Activated naive CD8-positive, alpha-beta T cell treated with anti-CD3 and anti-CD28 coated beads, Interleukin-2, amount 10 ng/mL, durations not matched to agents 7 days and 5 days (primary cell): ENCODE measurements around the gene DPH3. TPM values are rescaled to one million over a fixed set of nuclear protein-coding genes. Genes with fewer than 3 reads are reported as not detected.

Experiments used
- ATAC-seq: fragments of 150-1000 bp; cut with Tn5 transposase; one replicate; pipeline ENCODE4 v1.10.0; 2021; ENCODE audit warnings: low read depth, moderate library complexity
- POLR2A ChIA-PET: fragments of 350-600 bp; sonication (Branson Sonifier 250); formaldehyde crosslinking; loops from one replicate; lab custom pipeline; 2021; ENCODE audit warnings: antibody characterized with exemption; lab: Charles Lee
- DNase-seq: peaks from one replicate; pipeline ENCODE4 v3.0.0; 2021
- H3K27ac Mint-ChIP-seq: one replicate; pipeline ENCODE4 v1.8.0; 2022; ENCODE audit warnings: mild to moderate bottlenecking, mixed read lengths
- H3K27me3 Mint-ChIP-seq: one replicate; pipeline ENCODE4 v1.8.0; 2022; ENCODE audit warnings: mild to moderate bottlenecking, moderate library complexity, mixed read lengths
- H3K36me3 Mint-ChIP-seq: one replicate; pipeline ENCODE4 v1.8.0; 2021; ENCODE audit warnings: mild to moderate bottlenecking, mixed read lengths
- H3K4me1 Mint-ChIP-seq: one replicate; pipeline ENCODE4 v1.8.0; 2021; ENCODE audit warnings: mixed read lengths
- H3K4me3 Mint-ChIP-seq: one replicate; pipeline ENCODE4 v1.8.0; 2022; ENCODE audit warnings: mild to moderate bottlenecking, moderate library complexity, mixed read lengths
- H3K9me3 Mint-ChIP-seq: one replicate; pipeline ENCODE4 v1.8.0; 2021; ENCODE audit warnings: mixed read lengths
- total RNA-seq, 2 experiments: library from RNA; stranded (reverse); gene quantifications; one replicate each; pipeline ENCODE4 v1.2.3, GENCODE V29; 2021

DPH3 gene
- total RNA-seq, 2 experiments from 2014 or later, result 12.1 to 14.9 TPM

DNA sequence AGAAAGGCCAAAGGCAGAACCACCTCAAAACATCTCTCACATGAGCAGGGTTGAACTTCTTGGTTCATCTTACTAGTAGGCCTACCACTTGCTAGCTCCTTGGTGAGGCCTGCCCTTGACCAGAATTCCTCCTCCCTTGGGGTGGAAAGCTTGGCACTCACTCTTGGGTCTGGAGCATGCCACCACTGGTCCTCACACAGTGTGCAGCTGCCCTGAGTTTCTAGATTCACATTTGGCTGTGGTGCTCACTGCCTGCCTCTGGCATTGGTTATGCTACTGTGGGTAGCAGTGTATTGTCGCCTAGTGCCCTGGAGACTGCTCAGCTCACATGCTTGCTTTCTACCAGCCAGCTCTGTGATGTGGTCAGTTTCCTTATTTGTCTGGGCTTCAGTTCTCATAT, 23.9 kb upstream of the DPH3 start:
- peaks cover 51% of the 10 kb centered on the region for H3K4me1 Mint-ChIP-seq
- H3K27me3 Mint-ChIP-seq, result no peaks in the 10 kb centered on the region
- peak overlapping the region; percentile 97 for H3K27ac Mint-ChIP-seq
- H3K36me3 Mint-ChIP-seq, result peaks cover 68% of the 10 kb centered on the region
- ATAC-seq (peak; percentile 32), DNase-seq (no peak)
- H3K4me3 Mint-ChIP-seq, result peak overlapping the region; percentile 97
- H3K9me3 Mint-ChIP-seq, result peaks cover 8% of the 10 kb centered on the region
- POLR2A ChIA-PET, result interaction anchor here (0.6 to 9.5 kb wide), 15 partner anchors 10 to 863 kb away, joined by 3 to 141 read pairs (median 5); partner anchors contain the start of genes DPH3, OXNAD1, PLCL2 and RFTN1

- H3K36me3 Mint-ChIP-seq, result peaks cover 69% of the 10 kb centered on the region
- H3K27ac Mint-ChIP-seq, result peak overlapping the region; percentile 97
- peaks cover 47% of the 10 kb centered on the region for H3K4me1 Mint-ChIP-seq
- POLR2A ChIA-PET, result interaction anchor here (0.6 to 2.8 kb wide), 14 partner anchors 8 to 1192 kb away, joined by 3 to 24 read pairs (median 6); partner anchors contain the start of genes DPH3, OXNAD1 and RFTN1
- no peaks in the 10 kb centered on the region for H3K9me3 Mint-ChIP-seq
- DNase-seq (no peak), ATAC-seq (no peak)
- no peaks in the 10 kb centered on the region for H3K27me3 Mint-ChIP-seq
- H3K4me3 Mint-ChIP-seq, result peak overlapping the region; percentile 97
Measured at GRCh38 chr3:16286751-16287543, 22.2 kb upstream of the DPH3 start.

- Mint-ChIP-seq H3K36me3 (peaks cover 65% of the 10 kb centered on the region), H3K4me1 (peaks cover 41% of the 10 kb centered on the region), H3K27me3 (no peaks in the 10 kb centered on the region), H3K4me3 (peak overlapping the region; percentile 97), H3K27ac (peak overlapping the region; percentile 97), H3K9me3 (no peaks in the 10 kb centered on the region)
- POLR2A ChIA-PET, result interaction anchor here (1.3 to 2.8 kb wide), 11 partner anchors 9 to 227 kb away, joined by 5 to 24 read pairs (median 8); partner anchors contain the start of genes DPH3, OXNAD1 and RFTN1
- ATAC-seq, result peak; percentile 80
- DNase-seq, result peak; percentile 56
Measured at GRCh38 chr3:16286161-16286560, 21.4 kb upstream of the DPH3 start.

- no peaks in the 10 kb centered on the region for H3K9me3 Mint-ChIP-seq
- ATAC-seq (no peak), DNase-seq (no peak)
- H3K4me3 Mint-ChIP-seq, result peak overlapping the region; percentile 97
- peaks cover 55% of the 10 kb centered on the region for H3K36me3 Mint-ChIP-seq
- H3K27me3 Mint-ChIP-seq, result no peaks in the 10 kb centered on the region
- H3K4me1 Mint-ChIP-seq, result peaks cover 27% of the 10 kb centered on the region
- peak overlapping the region; percentile 97 for H3K27ac Mint-ChIP-seq
- POLR2A ChIA-PET, result interaction anchor here (2.5 to 2.8 kb wide), 3 partner anchors 18 to 34 kb away, joined by 8 to 24 read pairs (median 20); partner anchors contain the start of genes DPH3 and OXNAD1
Measured at GRCh38 chr3:16284633-16285032, 19.9 kb upstream of the DPH3 start.

DNA sequence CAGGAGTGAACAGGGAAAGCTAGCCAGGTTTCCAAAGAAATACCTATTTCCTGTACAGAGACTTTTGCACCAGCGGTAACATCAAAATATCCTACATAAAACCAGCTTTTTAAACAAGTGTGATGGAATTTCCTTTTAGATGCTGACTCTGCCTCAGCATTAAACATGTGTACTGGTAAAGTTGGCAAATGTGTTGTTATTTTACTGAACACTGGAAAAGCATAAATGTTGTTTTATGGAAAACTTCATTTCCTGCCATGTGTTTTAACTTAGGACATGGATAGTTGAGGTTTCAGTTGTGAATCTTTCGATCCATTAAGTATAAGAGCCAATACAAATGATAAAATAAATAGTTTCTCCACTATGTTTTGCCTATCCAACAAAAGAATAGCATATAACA, 15.9 kb upstream of the DPH3 start:
- Mint-ChIP-seq H3K36me3 (peaks cover 23% of the 10 kb centered on the region), H3K4me3 (no peak overlapping the region), H3K9me3 (no peaks in the 10 kb centered on the region), H3K27ac (no peak overlapping the region), H3K4me1 (peaks cover 14% of the 10 kb centered on the region), H3K27me3 (no peaks in the 10 kb centered on the region)
- DNase-seq, result no peak
- ATAC-seq, result no peak
- POLR2A ChIA-PET, result no interaction called here

GRCh38 chr3:16279010-16279801, 14.5 kb upstream of the DPH3 start:
- no peak overlapping the region for H3K27ac Mint-ChIP-seq
- peaks cover 21% of the 10 kb centered on the region for H3K36me3 Mint-ChIP-seq
- ATAC-seq, result no peak
- no peaks in the 10 kb centered on the region for H3K9me3 Mint-ChIP-seq
- no peaks in the 10 kb centered on the region for H3K27me3 Mint-ChIP-seq
- no peak for DNase-seq
- peaks cover 7% of the 10 kb centered on the region for H3K4me1 Mint-ChIP-seq
- POLR2A ChIA-PET, result no interaction called here
- no peak overlapping the region for H3K4me3 Mint-ChIP-seq

GRCh38 chr3:16277471-16277870, 12.7 kb upstream of the DPH3 start:
- POLR2A ChIA-PET, result no interaction called here
- H3K36me3 Mint-ChIP-seq, result peaks cover 11% of the 10 kb centered on the region
- no peak overlapping the region for H3K27ac Mint-ChIP-seq
- H3K9me3 Mint-ChIP-seq, result no peaks in the 10 kb centered on the region
- DNase-seq, result no peak
- H3K4me3 Mint-ChIP-seq, result no peak overlapping the region
- H3K27me3 Mint-ChIP-seq, result no peaks in the 10 kb centered on the region
- peaks cover 3% of the 10 kb centered on the region for H3K4me1 Mint-ChIP-seq
- no peak for ATAC-seq

DNA sequence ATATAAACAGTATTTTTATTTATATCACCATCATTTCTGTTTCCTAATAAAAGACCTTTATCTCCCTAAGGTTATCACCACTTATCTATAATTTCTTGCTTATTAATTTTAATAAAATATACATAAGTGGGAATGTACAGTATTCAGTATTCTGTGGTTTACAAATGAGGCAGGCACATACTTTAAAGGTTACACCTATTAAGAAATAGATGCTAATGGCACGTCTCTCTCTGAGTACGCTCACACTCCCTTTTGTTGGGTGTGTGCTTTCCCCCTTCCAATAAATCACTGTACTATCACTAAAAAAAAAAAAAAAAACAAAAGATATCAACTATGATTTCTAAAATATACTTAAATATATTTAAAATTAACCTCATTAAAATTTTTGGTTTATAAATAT, 9.1 kb upstream of the DPH3 start:
- POLR2A ChIA-PET, result interaction anchor here (0.7 kb wide), 1 partner anchor 243 kb away, joined by 5 read pairs; no protein-coding TSS in a partner anchor
- H3K27ac Mint-ChIP-seq, result no peak overlapping the region
- ATAC-seq (no peak), DNase-seq (no peak)
- no peak overlapping the region for H3K4me3 Mint-ChIP-seq
- H3K4me1 Mint-ChIP-seq, result peaks cover 3% of the 10 kb centered on the region
- H3K27me3 Mint-ChIP-seq, result no peaks in the 10 kb centered on the region
- peaks cover 15% of the 10 kb centered on the region for H3K36me3 Mint-ChIP-seq
- no peaks in the 10 kb centered on the region for H3K9me3 Mint-ChIP-seq

DNA sequence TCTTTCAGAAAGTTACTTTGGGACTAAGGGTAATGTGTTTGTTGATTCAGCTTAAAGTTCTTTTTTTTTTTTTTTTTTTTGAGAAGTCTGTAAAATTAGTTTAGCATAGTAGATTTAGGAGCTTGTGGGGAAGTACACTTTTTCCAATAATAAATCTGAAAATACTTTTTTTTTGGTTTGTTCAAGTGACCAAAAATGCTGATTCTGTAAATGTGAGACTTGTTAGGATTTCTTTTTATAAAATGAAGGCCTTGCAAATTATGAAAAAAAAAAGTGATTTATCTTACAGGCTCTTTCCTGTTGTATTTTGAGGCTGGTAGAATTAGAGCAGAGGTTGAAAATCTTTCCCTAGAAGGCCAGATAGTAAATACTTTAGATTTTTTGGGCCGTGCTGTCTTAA, 7.8 kb upstream of the DPH3 start:
- Mint-ChIP-seq H3K4me1 (peaks cover 11% of the 10 kb centered on the region), H3K27ac (no peak overlapping the region), H3K27me3 (no peaks in the 10 kb centered on the region), H3K9me3 (no peaks in the 10 kb centered on the region), H3K4me3 (no peak overlapping the region), H3K36me3 (peaks cover 15% of the 10 kb centered on the region)
- no peak for DNase-seq
- POLR2A ChIA-PET, result no interaction called here
- ATAC-seq, result no peak

GRCh38 chr3:16270855-16271254, 6.1 kb upstream of the DPH3 start:
- H3K27me3 Mint-ChIP-seq, result no peaks in the 10 kb centered on the region
- H3K27ac Mint-ChIP-seq, result no peak overlapping the region
- no peaks in the 10 kb centered on the region for H3K9me3 Mint-ChIP-seq
- ATAC-seq (no peak), DNase-seq (no peak)
- peaks cover 13% of the 10 kb centered on the region for H3K36me3 Mint-ChIP-seq
- POLR2A ChIA-PET, result no interaction called here
- peaks cover 21% of the 10 kb centered on the region for H3K4me1 Mint-ChIP-seq
- no peak overlapping the region for H3K4me3 Mint-ChIP-seq

DNA sequence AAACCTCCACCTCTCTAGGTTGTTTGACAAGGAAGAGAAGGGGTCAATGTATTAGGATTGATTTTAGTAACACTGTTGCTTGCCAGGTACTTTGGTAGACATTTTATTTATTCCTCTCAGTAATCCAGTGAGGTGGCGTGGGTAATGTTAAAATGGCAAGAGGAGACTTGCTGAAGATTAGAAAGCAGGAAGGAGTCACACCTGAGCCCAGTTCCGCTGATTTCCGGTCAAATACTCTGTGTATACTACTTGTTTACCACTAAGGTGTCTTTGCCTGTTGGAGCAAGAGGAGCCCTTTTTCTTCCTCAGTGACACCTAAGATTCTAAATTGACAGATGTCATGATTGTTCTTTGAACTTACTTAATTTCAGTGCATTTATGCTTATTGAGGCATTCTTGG, 2.0 kb upstream of the DPH3 start:
- POLR2A ChIA-PET, result no interaction called here
- Mint-ChIP-seq H3K36me3 (peaks cover 10% of the 10 kb centered on the region), H3K27ac (peak overlapping the region; percentile 8), H3K27me3 (no peaks in the 10 kb centered on the region), H3K9me3 (no peaks in the 10 kb centered on the region), H3K4me3 (peak overlapping the region; percentile 7), H3K4me1 (peaks cover 27% of the 10 kb centered on the region)
- ATAC-seq, result no peak
- DNase-seq, result no peak

DNA sequence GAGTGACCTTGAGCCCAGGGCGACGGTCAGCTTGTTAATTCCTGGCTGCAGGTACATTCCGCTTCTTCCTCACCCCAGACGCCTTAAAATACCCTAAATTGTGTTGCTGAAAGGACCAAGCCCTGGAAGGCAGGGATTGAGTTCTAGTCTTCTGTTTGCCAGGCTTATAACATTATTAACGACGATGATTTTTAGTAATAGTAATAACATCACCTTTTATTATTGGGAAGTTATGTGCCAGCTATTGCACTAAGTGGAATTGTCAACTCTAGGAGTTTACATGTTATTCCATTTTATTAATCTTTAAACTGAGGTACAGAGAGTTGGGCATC, 678 bp upstream of the DPH3 start:
- ATAC-seq, result no peak
- Mint-ChIP-seq H3K36me3 (peaks cover 1% of the 10 kb centered on the region), H3K4me1 (peaks cover 27% of the 10 kb centered on the region), H3K4me3 (peak overlapping the region; percentile 97), H3K27me3 (no peaks in the 10 kb centered on the region), H3K9me3 (no peaks in the 10 kb centered on the region), H3K27ac (peak overlapping the region; percentile 96)
- POLR2A ChIA-PET, result interaction anchor here (0.8 to 2.8 kb wide), 11 partner anchors 12 to 246 kb away, joined by 3 to 20 read pairs (median 5); no protein-coding TSS in a partner anchor
- no peak for DNase-seq

DNA sequence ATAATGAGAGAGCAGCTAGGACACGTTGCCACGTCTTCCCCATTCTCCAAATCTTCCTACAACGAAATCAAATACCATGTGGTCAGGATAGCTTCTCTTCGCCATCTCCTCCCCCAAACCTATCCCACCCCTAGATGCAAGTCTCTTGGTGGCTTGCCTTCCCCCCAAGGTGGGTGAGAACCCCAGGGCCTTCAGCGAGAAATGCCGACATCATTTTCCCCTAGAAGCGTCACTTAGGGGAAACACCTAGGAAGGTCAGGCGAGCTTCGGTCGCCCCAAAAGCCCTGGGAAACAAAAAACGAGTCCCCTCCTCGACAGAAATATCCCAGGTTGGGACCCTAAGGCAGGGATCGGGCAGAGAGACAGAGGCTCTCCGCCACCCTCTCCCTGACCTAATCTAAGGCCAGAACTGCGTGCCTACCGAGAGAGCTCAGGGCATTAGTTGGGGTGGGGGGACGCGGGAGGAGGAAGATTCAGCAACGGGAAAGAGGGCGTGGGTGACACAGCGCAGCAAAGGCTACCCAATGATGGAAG, 502 bp downstream of the DPH3 start:
- H3K4me3 Mint-ChIP-seq, result peak overlapping the region; percentile 97

More for the DNA sequence above, 502 bp downstream of the DPH3 start:
- no peaks in the 10 kb centered on the region for H3K9me3 Mint-ChIP-seq
- ATAC-seq (no peak), DNase-seq (no peak)
- POLR2A ChIA-PET, result interaction anchor here (0.6 to 2.8 kb wide), 10 partner anchors 11 to 247 kb away, joined by 3 to 20 read pairs (median 6); no protein-coding TSS in a partner anchor
- H3K27ac Mint-ChIP-seq, result peak overlapping the region; percentile 96
- peaks cover 3% of the 10 kb centered on the region for H3K36me3 Mint-ChIP-seq
- peaks cover 24% of the 10 kb centered on the region for H3K4me1 Mint-ChIP-seq
- no peaks in the 10 kb centered on the region for H3K27me3 Mint-ChIP-seq
